ENCODE measurements around the gene P2RY14. TPM values are rescaled to one million over a fixed set of nuclear protein-coding genes. Genes with fewer than 3 reads are reported as not detected.

Gene P2RY14
- total and polyA plus RNA-seq, 2 of the 13 experiments (the other 11 are each of a cell fraction or from before 2014, with no cell fraction given) = not detected

GRCh38 chr3:151314137-151314536, 35.8 kb upstream of the P2RY14 start (continued):
- no peak for TF ChIP-seq E2F1 (CRISPR knock-in tag; IDR thresholded peaks at IDR 0.05)

- in situ Hi-C loops (cut with HindIII; ENCODE audit: extremely low pct_ligation_motif_present, low pct_unique_long_range_greater_than_20kb) (no loop called here), intact Hi-C loops (cut with micrococcal nuclease; ENCODE audit: unreplicated experiment) (no loop called here)
- TF ChIP-seq KMT2B (CRISPR knock-in tag; IDR thresholded peaks at IDR 0.05) = no peak
- no peak for TF ChIP-seq ZNF207 (IDR thresholded peaks at IDR 0.05; ENCODE audit: borderline replicate concordance)
- TF ChIP-seq FUBP1 (CRISPR knock-in tag; IDR thresholded peaks at IDR 0.05; ENCODE audit: borderline replicate concordance) = no peak
- TF ChIP-seq KLF6 (CRISPR knock-in tag; IDR thresholded peaks at IDR 0.05) = no peak
- TF ChIP-seq ZNF274 (CRISPR knock-in tag; IDR thresholded peaks at IDR 0.05) = no peak
- TF ChIP-seq ARNTL (CRISPR knock-in tag; IDR thresholded peaks at IDR 0.05) = no peak
- no peak for TF ChIP-seq ZBTB7A (CRISPR knock-in tag; IDR thresholded peaks at IDR 0.05)
- no peak for TF ChIP-seq ZNF3 (CRISPR knock-in tag; IDR thresholded peaks at IDR 0.05)
- TF ChIP-seq ZNF703 (CRISPR knock-in tag; IDR thresholded peaks at IDR 0.05; ENCODE audit: borderline replicate concordance) = no peak
- no peak overlapping the region for H3K27ac ChIP-seq (ENCODE audit: extremely low read length, insufficient read depth, low read length)
- DNase-seq (ENCODE audit: low spot score) (no peak), FAIRE-seq (no peak), ATAC-seq (no peak)
- H4K20me1 ChIP-seq (ENCODE audit: insufficient read depth, low read length) = no peaks in the 10 kb centered on the region
- no peak overlapping the region for H3K4me2 ChIP-seq (ENCODE audit: low read depth, low read length)
- no peaks in the 10 kb centered on the region for H3K4me1 ChIP-seq (ENCODE audit: insufficient read depth, low read length)
- BruUV-seq (replicated peaks) = no TSS peak
- H3K27me3 ChIP-seq (ENCODE audit: control insufficient read depth in 1 of 2, insufficient read depth in 2 of 2, low read length in 2 of 2) = no peaks in the 10 kb centered on the region
- no peaks in the 10 kb centered on the region for H3K79me2 ChIP-seq (ENCODE audit: insufficient read depth, low read length)
- H3K9ac ChIP-seq (ENCODE audit: insufficient read depth, low read depth, low read length) = no peak overlapping the region
- no peaks in the 10 kb centered on the region for H3K9me3 ChIP-seq (ENCODE audit: low read length)
- CTCF ChIA-PET (ENCODE audit: low intra/inter-chr PET ratio, low total read pairs) = no interaction called here
- POLR2A ChIA-PET = no interaction called here
- H3K4me3 ChIP-seq (replicated peaks in 1 of 3; ENCODE audit: insufficient read depth in 1 of 3, low read depth in 2 of 3, low read length in 3 of 3) = no peak overlapping the region
- H3K36me3 ChIP-seq (replicated peaks in 1 of 2; ENCODE audit: control insufficient read depth in 1 of 2, insufficient read depth in 2 of 2, low read length in 2 of 2) = no peaks in the 10 kb centered on the region
- WGBS (ENCODE audit: low lambda C conversion rate) = 57% methylated on average over 3 of the region's 3 CpGs
- no peak overlapping the region for H2AFZ ChIP-seq (ENCODE audit: low read length)
Measured at GRCh38 chr3:151312972-151313371, 34.6 kb upstream of the P2RY14 start.

Measured in HepG2 (cell line).